Cardiac fibroblast (primary cell): ENCODE results near the gene PCED1B.
A peak's percentile ranks its signal among the peaks of the same experiment; 100 is the strongest.

Experiments used
- DNase-seq, 2 donors: peaks; one replicate each; pipeline versions ENCODE4 v3.0.0 to v3.0.0-alpha.2; 2010; ENCODE audit warnings: low read depth in 2 of 2
- H3K4me3 ChIP-seq, 2 donors: replicated peaks in 1 of 2; 1 replicate in 1 of 2; 2 replicates in 1 of 2; pipeline ENCODE4 v1.5.1; 2011; ENCODE audit warnings: low read depth in 2 of 2, low read length in 2 of 2, mild to moderate bottlenecking in 2 of 2, moderate library complexity in 1 of 2
- CTCF ChIP-seq: IDR thresholded peaks from one replicate; pipeline ENCODE4 v1.5.1; 2011; ENCODE audit warnings: low read depth, mild to moderate bottlenecking, low read length, inconsistent platforms

Gene PCED1B

GRCh38 chr12:47080725-47081502 is 1.5 kb downstream of the PCED1B start:
- peak; percentile 52 to 76 for DNase-seq
- peak overlapping the region; percentile 70 to 71 for H3K4me3 ChIP-seq
- no peak for TF ChIP-seq CTCF

GRCh38 chr12:47082283-47082682 is 2.9 kb downstream of the PCED1B start:
- no peak for DNase-seq
- H3K4me3 ChIP-seq, result no peak overlapping the region
- no peak for TF ChIP-seq CTCF

- DNase-seq, result peak; percentile 82 to 92
- no peak for TF ChIP-seq CTCF
- no peak overlapping the region for H3K4me3 ChIP-seq
These were observed 3.6 kb downstream of the PCED1B start for GRCh38 chr12:47082796-47083621.

- no peak for DNase-seq
- H3K4me3 ChIP-seq, result no peak overlapping the region
- no peak for TF ChIP-seq CTCF
These were observed 4.8 kb downstream of the PCED1B start for GRCh38 chr12:47084172-47084571.

- H3K4me3 ChIP-seq, result no peak overlapping the region
- TF ChIP-seq CTCF, result no peak
- peak; percentile 63 to 76 for DNase-seq
These were observed 6.4 kb downstream of the PCED1B start for GRCh38 chr12:47085815-47086252.

- DNase-seq, result peak; percentile 57 to 59
These were observed 7.8 kb downstream of the PCED1B start for GRCh38 chr12:47087088-47087688.

More at GRCh38 chr12:47087088-47087688, 7.8 kb downstream of the PCED1B start:
- no peak for TF ChIP-seq CTCF
- H3K4me3 ChIP-seq, result no peak overlapping the region
